HCT116 (cell line): ENCODE data around the gene ANKRD26. TPM values are rescaled to one million over a fixed set of nuclear protein-coding genes. Genes with fewer than 3 reads are reported as not detected.

Experiments
- ATAC-seq: fragments of 200-7000 bp; cut with Tn5 transposase; 2 replicates; pipeline ENCODE4 v1.9.1; 2020; ENCODE audit warnings: mild to moderate bottlenecking, moderate library complexity
- BruUV-seq: library from RNA; stranded (reverse); fragments of 400-500 nt; replicated peaks from 2 replicates; lab custom pipeline; 2021; lab: Mats Ljungman, UMichigan
- CTCF ChIA-PET: fragments of 300-600 bp; sonication (Branson Sonifier 250); formaldehyde crosslinking; loops from one replicate; lab custom pipeline; 2021; ENCODE audit warnings: antibody characterized with exemption; lab: Charles Lee
- POLR2A ChIA-PET: fragments of 300-600, 350-600 bp; sonication (Branson Sonifier 250); formaldehyde crosslinking; loops from one replicate; lab custom pipeline; 2021; ENCODE audit warnings: antibody characterized with exemption; lab: Charles Lee
- RAD21 ChIA-PET, 2 experiments: fragments of 300-600 bp; sonication (Branson Sonifier 250); formaldehyde crosslinking; loops; one replicate each; lab custom pipeline; 2023; ENCODE audit warnings: low total read pairs in 2 of 2; ENCODE audit not compliant: uncharacterized antibody in 2 of 2, unreplicated experiment in 2 of 2, low non-redundant PET in 1 of 2; lab: Charles Lee
- DNase-seq: peaks from one replicate; pipeline ENCODE4 v3.0.0-alpha.2; 2010; ENCODE audit warnings: low read depth, low spot score
- H2AFZ ChIP-seq: fragments of 200-600 bp; shearing (Covaris generic), sonication (generic); 2 replicates; pipeline ENCODE4 v1.6.1; 2017; ENCODE audit warnings: low read depth, mixed run types, mixed read lengths, antibody characterized with exemption, low read length; ENCODE audit not compliant: poor library complexity, severe bottlenecking
- H3K27ac ChIP-seq: 2 replicates; pipeline ENCODE4 v1.5.1; 2012; ENCODE audit warnings: low read depth, low read length
- H3K27me3 ChIP-seq: fragments of 200-600 bp; sonication (generic); 2 replicates; pipeline ENCODE4 v1.6.1; 2016; ENCODE audit warnings: mixed run types, low read length, mixed read lengths; ENCODE audit not compliant: insufficient read depth
- H3K36me3 ChIP-seq, 2 experiments: fragments of 200-500 bp in 1 of 2; fragments of 200-600 bp in 1 of 2; sonication (Bioruptor generic) in 1 of 2; sonication (generic) in 1 of 2; 2 replicates each; pipeline versions ENCODE4 v1.5.1 to v1.6.1; 2014 to 2016; ENCODE audit warnings: low read length in 2 of 2, inconsistent platforms in 1 of 2, mixed read lengths in 1 of 2, mixed run types in 1 of 2; ENCODE audit not compliant: insufficient read depth in 2 of 2, control insufficient read depth in 1 of 2
- H3K4me1 ChIP-seq, 2 experiments: fragments of 200-600 bp in 1 of 2; sonication (generic) in 1 of 2; 2 replicates each; pipeline versions ENCODE4 v1.5.1 to v1.6.1; 2012 to 2017; ENCODE audit warnings: low read length in 2 of 2, inconsistent platforms in 1 of 2, mild to moderate bottlenecking in 1 of 2, mixed read lengths in 1 of 2, mixed run types in 1 of 2, moderate library complexity in 1 of 2; ENCODE audit not compliant: insufficient read depth in 2 of 2, control insufficient read depth in 1 of 2
- H3K4me2 ChIP-seq: fragments of 200-600 bp; sonication (generic); 2 replicates; pipeline ENCODE4 v1.6.1; 2017; ENCODE audit warnings: mixed run types, low read length, mixed read lengths
- H3K4me3 ChIP-seq, 2 experiments: fragments of 200-600 bp in 1 of 2; sonication (generic) in 1 of 2; replicated peaks in 1 of 2; 2 replicates each; pipeline ENCODE4 v1.5.1; 2011 to 2016; ENCODE audit warnings: low read length in 2 of 2, control low read depth in 1 of 2, low read depth in 1 of 2, mild to moderate bottlenecking in 1 of 2, mixed read lengths in 1 of 2, mixed run types in 1 of 2
- H3K79me2 ChIP-seq: fragments of 200-600 bp; sonication (generic); 2 replicates; pipeline ENCODE4 v1.6.1; 2017; ENCODE audit warnings: mild to moderate bottlenecking, mixed run types, low read length, moderate library complexity, mixed read lengths; ENCODE audit not compliant: insufficient read depth
- H3K9ac ChIP-seq: fragments of 200-600 bp; sonication (generic); 2 replicates; pipeline ENCODE4 v1.6.1; 2016; ENCODE audit warnings: low read length, mixed read lengths
- H3K9me2 ChIP-seq: fragments of 200-600 bp; sonication (generic), shearing (Covaris generic); 2 replicates; pipeline ENCODE4 v1.6.1; 2017; ENCODE audit warnings: mixed run types, mild to moderate bottlenecking, moderate library complexity; ENCODE audit not compliant: insufficient read depth
- H3K9me3 ChIP-seq, 2 experiments: fragments of 200-500 bp in 1 of 2; fragments of 200-600 bp in 1 of 2; sonication (Bioruptor generic) in 1 of 2; sonication (generic) in 1 of 2; 2 replicates each; pipeline ENCODE4 v1.6.1; 2014 to 2017; ENCODE audit warnings: low read length in 2 of 2, mixed read lengths in 2 of 2, inconsistent platforms in 1 of 2, low read depth in 1 of 2, mild to moderate bottlenecking in 1 of 2, mixed run types in 1 of 2, moderate library complexity in 1 of 2; ENCODE audit not compliant: control insufficient read depth in 1 of 2, insufficient read depth in 1 of 2
- H4K20me1 ChIP-seq: fragments of 200-600 bp; sonication (generic), shearing (Covaris generic); 2 replicates; pipeline ENCODE4 v1.6.1; 2017; ENCODE audit warnings: mixed run types, mild to moderate bottlenecking, moderate library complexity; ENCODE audit not compliant: insufficient read depth
- ATF3 ChIP-seq: IDR thresholded peaks from 2 replicates; pipeline ENCODE4 v1.6.1; 2012
- CTCF ChIP-seq, 3 experiments: fragments of 200-600 bp in 1 of 3; sonication (generic) in 1 of 3; IDR thresholded peaks in 2 of 3; conservative IDR thresholded peaks in 1 of 3; 2 replicates each; pipeline ENCODE4 v1.5.1; 2012 to 2017; ENCODE audit warnings: low read depth in 2 of 3, low read length in 2 of 3, antibody characterized with exemption in 1 of 3, borderline replicate concordance in 1 of 3, control low read depth in 1 of 3, mild to moderate bottlenecking in 1 of 3, mixed read lengths in 1 of 3, mixed run types in 1 of 3, moderate library complexity in 1 of 3; ENCODE audit not compliant: insufficient read depth in 1 of 3
- EZH2 ChIP-seq: fragments of 200-600 bp; sonication (generic); IDR thresholded peaks from 2 replicates; pipeline ENCODE4 v1.6.1; 2017; ENCODE audit warnings: antibody characterized with exemption, mixed run types
- EZH2phosphoT487 ChIP-seq: fragments of 200-600 bp; IDR thresholded peaks from 2 replicates; pipeline ENCODE4 v1.6.1; 2018; ENCODE audit warnings: antibody characterized with exemption, borderline replicate concordance
- FOSL1 ChIP-seq: IDR thresholded peaks from 2 replicates; pipeline ENCODE4 v1.6.1; 2012; ENCODE audit warnings: low read depth
- JUND ChIP-seq: IDR thresholded peaks from 2 replicates; pipeline ENCODE4 v1.6.1; 2012
- MAX ChIP-seq: IDR thresholded peaks from 2 replicates; pipeline ENCODE4 v1.6.1; 2012
- POLR2A ChIP-seq: IDR thresholded peaks from 2 replicates; pipeline ENCODE4 v1.7.0; 2011; ENCODE audit warnings: borderline replicate concordance; ENCODE audit not compliant: insufficient read depth, insufficient read length; ENCODE audit errors: extremely low read depth
- SIN3A ChIP-seq: IDR thresholded peaks from 2 replicates; pipeline ENCODE4 v1.6.1; 2012; ENCODE audit warnings: low read depth
- SP1 ChIP-seq: IDR thresholded peaks from 2 replicates; pipeline ENCODE4 v1.6.1; 2012; ENCODE audit warnings: low read depth
- SRF ChIP-seq: IDR thresholded peaks from 2 replicates; pipeline ENCODE4 v1.6.1; 2012; ENCODE audit warnings: low read depth
- TCF7L2 ChIP-seq: IDR thresholded peaks from 2 replicates; pipeline ENCODE4 v1.7.0; 2011; ENCODE audit warnings: borderline replicate concordance, inconsistent platforms; ENCODE audit not compliant: insufficient read depth, insufficient read length; ENCODE audit errors: extremely low read depth
- ZNF274 ChIP-seq: fragments of 200-500 bp; sonication (Bioruptor generic); IDR thresholded peaks from 2 replicates; pipeline ENCODE4 v1.6.1; 2014; ENCODE audit warnings: mild to moderate bottlenecking, low read depth, low read length, inconsistent platforms
- intact Hi-C: fragments of 100-400 bp; cut with micrococcal nuclease; formaldehyde crosslinking; loops from 2 replicates; pipeline ENCODE4 v1.10.0; 2022
- total RNA-seq: library from RNA; stranded (reverse); gene quantifications from one replicate; pipeline ENCODE4 v1.2.1, GENCODE V29; 2021; ENCODE audit not compliant: unreplicated experiment

Gene ANKRD26
- total RNA-seq, 1 experiment from 2014 or later = 5.5 TPM

GRCh38 chr10:27104919-27105318 is 4.6 kb upstream of the ANKRD26 start:
- peaks cover 0 to 7% of the 10 kb centered on the region in 2 experiments; a peak in 2 of 4 replicates for H3K4me1 ChIP-seq
- peaks cover 0 to 4% of the 10 kb centered on the region in 2 experiments; a peak in 2 of 4 replicates for H3K36me3 ChIP-seq
- no peaks in the 10 kb centered on the region for H3K9me3 ChIP-seq
- no peaks in the 10 kb centered on the region for H4K20me1 ChIP-seq
- no peaks in the 10 kb centered on the region for H3K9me2 ChIP-seq
- no peak for DNase-seq
- H3K79me2 ChIP-seq = 0 out of 2 replicates have a peak, but pooled peaks cover under 1% of the 10 kb centered on the region
- no peak overlapping the region for H3K4me3 ChIP-seq
- H3K9ac ChIP-seq = no peak overlapping the region
- RAD21 ChIA-PET = no interaction called here
- BruUV-seq = no TSS peak
- H3K4me2 ChIP-seq = no peak overlapping the region
- TF ChIP-seq POLR2A (no peak), SIN3A (no peak), SRF (no peak), SP1 (no peak), TCF7L2 (no peak), EZH2phosphoT487 (no peak), FOSL1 (no peak), MAX (no peak), ZNF274 (no peak), ATF3 (no peak), EZH2 (no peak), JUND (no peak), CTCF (IDR thresholded peaks at IDR 0.05 in 2 of 3, conservative IDR thresholded peaks at IDR 0.05 in 1 of 3; ENCODE audit: borderline replicate concordance in 1 of 3, insufficient read depth in 1 of 3, low read depth in 2 of 3, low read length in 2 of 3) (no peak)
- TF ChIP-seq, all 23 proteins: peak for 0
- H3K27me3 ChIP-seq = no peaks in the 10 kb centered on the region
- no peak overlapping the region for H3K27ac ChIP-seq
- intact Hi-C loops = no loop called here
- POLR2A ChIA-PET = interaction anchor here (1.0 kb wide), 1 partner anchor 9 kb away, joined by 4 read pairs; no protein-coding TSS in a partner anchor
- CTCF ChIA-PET = no interaction called here
- no peak for ATAC-seq
- H2AFZ ChIP-seq = no peak overlapping the region
